ENCODE data around the gene ZHX3.

Gene ZHX3

DNA sequence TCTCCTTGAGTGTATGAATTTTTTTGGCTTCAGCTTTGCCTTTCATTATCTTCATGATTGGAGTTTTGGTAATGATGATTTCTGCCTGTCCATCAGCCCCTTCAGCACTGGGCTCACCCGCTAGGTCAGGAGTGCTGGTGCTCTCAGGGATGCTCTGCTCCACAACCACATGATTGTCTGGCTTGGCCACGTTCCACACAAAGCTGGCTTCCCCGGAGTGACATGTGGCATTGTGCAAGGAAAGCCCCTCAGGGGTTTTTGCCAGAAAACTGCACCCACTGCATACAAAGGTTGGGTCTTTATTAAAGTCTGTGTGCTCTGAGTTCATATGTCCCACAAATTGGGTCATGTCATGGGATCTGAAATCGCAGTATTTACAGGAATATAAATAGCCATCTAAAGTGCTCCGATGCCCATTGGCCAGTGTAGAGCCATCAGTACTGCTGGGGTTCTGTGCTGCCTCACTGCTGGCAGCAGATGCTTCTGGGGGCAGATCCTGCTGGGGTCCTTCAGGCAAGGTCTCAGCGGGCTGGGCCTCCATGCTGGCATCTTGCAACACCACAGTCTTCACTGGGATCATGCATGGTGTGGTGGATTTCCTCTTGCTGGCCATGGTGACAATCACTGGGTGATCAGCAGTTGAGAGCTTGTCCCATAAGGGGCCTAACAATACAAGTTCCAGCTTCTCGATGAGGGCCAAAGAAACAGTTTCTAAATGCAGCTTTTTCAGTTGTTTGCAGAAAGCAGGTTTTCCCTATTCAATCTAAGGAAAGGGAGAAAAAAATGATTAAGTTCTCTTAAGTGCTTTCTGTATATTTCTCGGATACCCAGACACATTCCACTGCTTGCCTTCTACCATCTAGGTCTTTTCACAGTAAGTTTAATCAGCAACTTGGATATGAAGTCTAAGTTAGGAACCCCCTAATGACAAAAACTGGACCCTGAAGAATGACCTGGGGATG, 112.9 kb downstream of the ZHX3 start:
- Mint-ChIP-seq H3K4me1 (ENCODE audit: low read depth) (peaks cover 3% of the 10 kb centered on the region), H3K27ac (no peak overlapping the region)

DNA sequence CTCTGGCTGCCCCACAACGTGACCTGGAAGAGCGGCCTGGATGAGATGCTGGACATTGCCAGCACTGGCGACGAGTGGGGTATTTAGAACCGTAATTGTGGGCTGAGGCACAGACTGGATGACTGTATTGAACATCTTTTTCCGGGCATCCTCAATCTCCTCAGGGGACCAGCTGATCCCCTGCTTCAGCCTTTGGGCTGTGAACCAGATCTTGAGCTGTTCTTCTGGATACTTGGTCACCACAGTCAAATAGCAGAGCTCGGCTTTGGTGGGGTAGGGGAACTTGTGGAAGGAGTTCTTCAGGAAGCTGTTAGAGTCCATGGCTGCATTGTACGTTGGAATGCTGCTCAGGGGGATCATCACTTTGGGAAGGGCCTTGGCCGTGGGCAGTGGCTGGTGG, 113.9 kb downstream of the ZHX3 start:
- no peak overlapping the region for H3K4me3 Mint-ChIP-seq
- H3K27ac Mint-ChIP-seq, result no peak overlapping the region
- peaks cover 3% of the 10 kb centered on the region for H3K4me1 Mint-ChIP-seq (ENCODE audit: low read depth)
- peaks cover 27% of the 10 kb centered on the region for H3K36me3 Mint-ChIP-seq
- no peaks in the 10 kb centered on the region for H3K27me3 Mint-ChIP-seq
- H3K9me3 Mint-ChIP-seq (ENCODE audit: low read depth), result peaks cover 6% of the 10 kb centered on the region

More for the DNA sequence above, 112.9 kb downstream of the ZHX3 start:
- Mint-ChIP-seq H3K36me3 (peaks cover 22% of the 10 kb centered on the region), H3K9me3 (ENCODE audit: low read depth) (no peaks in the 10 kb centered on the region), H3K4me3 (no peak overlapping the region), H3K27me3 (no peaks in the 10 kb centered on the region)

DNA sequence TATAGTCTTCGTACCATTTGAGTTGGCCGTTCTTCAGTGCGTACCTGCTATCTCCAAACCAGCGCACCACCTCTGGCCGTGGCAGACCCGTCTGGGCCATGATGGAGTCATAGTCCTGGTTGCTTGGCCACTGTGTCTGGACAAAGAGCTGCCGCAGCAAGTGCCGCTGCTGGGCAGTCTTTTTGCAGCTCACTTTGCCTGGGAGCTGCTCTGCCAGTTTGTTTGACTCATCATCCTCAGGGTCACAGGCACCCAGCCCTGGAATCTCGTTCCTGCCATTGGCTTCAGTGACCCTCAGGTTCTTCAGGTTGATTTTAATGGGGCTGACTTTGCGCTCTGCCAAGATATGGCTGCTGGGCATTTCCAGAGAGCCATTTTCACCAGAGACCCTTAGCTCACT, 115.1 kb downstream of the ZHX3 start:
- H3K36me3 Mint-ChIP-seq, result peaks cover 31% of the 10 kb centered on the region
- H3K27ac Mint-ChIP-seq, result no peak overlapping the region

DNA sequence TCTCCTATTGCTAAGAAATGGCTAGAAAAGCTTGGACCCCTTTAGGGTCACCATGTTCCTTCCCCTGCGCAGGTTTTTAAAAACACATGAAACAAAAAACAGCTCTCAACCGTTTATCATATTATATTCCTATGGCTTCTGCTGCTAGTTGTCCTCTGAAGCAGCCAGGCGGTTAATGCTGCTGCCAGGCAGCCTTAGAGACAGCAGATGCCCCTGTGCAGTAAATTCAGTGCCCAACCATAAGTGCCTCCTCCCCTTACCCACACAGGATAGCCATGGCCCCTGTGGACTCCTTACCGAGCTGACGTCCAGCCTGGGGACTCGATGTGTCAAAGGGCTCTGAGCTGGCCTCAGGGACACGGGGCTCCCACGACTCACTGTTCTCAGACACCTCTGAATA, 115.8 kb downstream of the ZHX3 start:
- H3K27ac Mint-ChIP-seq, result no peak overlapping the region
- H3K36me3 Mint-ChIP-seq, result peaks cover 30% of the 10 kb centered on the region
- peaks cover 10% of the 10 kb centered on the region for H3K9me3 Mint-ChIP-seq (ENCODE audit: low read depth)
- H3K27me3 Mint-ChIP-seq, result no peaks in the 10 kb centered on the region
- H3K4me1 Mint-ChIP-seq (ENCODE audit: low read depth), result no peaks in the 10 kb centered on the region
- no peak overlapping the region for H3K4me3 Mint-ChIP-seq

More for the DNA sequence above, 115.1 kb downstream of the ZHX3 start:
- Mint-ChIP-seq H3K4me3 (no peak overlapping the region), H3K27me3 (no peaks in the 10 kb centered on the region), H3K4me1 (ENCODE audit: low read depth) (peaks cover 3% of the 10 kb centered on the region), H3K9me3 (ENCODE audit: low read depth) (peaks cover 10% of the 10 kb centered on the region)

DNA sequence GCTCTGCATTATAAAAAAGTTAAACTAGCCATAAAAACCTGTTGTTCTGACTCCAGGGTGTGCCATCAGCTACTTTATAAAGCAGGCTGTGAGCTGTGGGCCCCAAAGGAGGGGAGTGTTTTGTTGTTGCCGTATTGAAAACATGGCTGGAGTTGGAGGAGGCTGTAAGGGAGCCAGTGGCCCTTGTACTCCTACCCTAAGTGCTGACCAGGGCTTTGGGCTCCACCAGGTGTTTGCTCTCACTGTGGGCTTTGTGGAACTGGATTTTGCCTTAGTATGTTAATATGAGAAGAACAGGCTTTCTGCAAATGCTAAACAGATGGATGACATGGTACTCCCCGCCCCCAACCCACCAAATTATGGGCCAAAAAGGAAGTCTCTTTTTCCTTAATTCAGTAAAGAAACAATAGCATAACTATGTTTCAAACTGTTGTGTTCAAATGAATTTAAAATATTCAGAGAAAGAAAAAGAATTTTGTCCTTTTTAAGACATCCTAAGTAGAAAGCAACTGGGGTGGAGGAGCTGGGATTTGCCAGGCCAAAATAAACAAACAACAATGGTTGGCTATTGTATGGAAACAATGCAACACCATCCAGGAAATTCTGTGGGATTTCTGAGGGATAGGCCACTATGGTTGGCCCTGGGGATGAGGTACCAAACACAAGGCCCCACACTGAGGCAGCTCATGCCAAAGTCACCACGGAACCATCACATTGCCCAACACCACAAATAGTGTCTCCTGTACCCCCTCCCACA, 116.9 kb downstream of the ZHX3 start:
- no peaks in the 10 kb centered on the region for H3K27me3 Mint-ChIP-seq
- H3K36me3 Mint-ChIP-seq, result peaks cover 31% of the 10 kb centered on the region
- no peak overlapping the region for H3K4me3 Mint-ChIP-seq
- H3K4me1 Mint-ChIP-seq (ENCODE audit: low read depth), result peaks cover 4% of the 10 kb centered on the region
- peaks cover 10% of the 10 kb centered on the region for H3K9me3 Mint-ChIP-seq (ENCODE audit: low read depth)
- no peak overlapping the region for H3K27ac Mint-ChIP-seq

DNA sequence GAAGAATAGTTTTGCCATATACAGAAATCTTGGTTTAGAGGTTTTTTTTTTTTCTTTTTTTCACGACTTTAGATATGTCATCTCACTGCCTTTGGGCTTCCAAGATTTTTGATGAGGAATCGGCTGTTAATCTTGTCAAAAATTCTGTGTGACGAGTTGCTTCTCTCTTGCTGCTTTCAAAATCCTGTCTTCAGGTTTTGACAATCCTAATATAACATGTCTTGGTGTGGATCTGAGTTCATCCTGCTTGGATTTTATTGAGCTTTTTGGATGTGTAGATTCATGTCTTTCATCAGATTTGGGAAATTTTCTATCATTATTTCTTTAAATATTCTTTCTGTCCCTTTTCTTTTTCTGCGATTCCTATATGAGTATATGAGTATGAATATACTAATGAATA, 119.1 kb downstream of the ZHX3 start:
- peaks cover 33% of the 10 kb centered on the region for H3K36me3 Mint-ChIP-seq
- no peaks in the 10 kb centered on the region for H3K27me3 Mint-ChIP-seq
- no peak overlapping the region for H3K4me3 Mint-ChIP-seq
- peaks cover 10% of the 10 kb centered on the region for H3K9me3 Mint-ChIP-seq (ENCODE audit: low read depth)
- peaks cover 11% of the 10 kb centered on the region for H3K4me1 Mint-ChIP-seq (ENCODE audit: low read depth)
- H3K27ac Mint-ChIP-seq, result no peak overlapping the region

DNA sequence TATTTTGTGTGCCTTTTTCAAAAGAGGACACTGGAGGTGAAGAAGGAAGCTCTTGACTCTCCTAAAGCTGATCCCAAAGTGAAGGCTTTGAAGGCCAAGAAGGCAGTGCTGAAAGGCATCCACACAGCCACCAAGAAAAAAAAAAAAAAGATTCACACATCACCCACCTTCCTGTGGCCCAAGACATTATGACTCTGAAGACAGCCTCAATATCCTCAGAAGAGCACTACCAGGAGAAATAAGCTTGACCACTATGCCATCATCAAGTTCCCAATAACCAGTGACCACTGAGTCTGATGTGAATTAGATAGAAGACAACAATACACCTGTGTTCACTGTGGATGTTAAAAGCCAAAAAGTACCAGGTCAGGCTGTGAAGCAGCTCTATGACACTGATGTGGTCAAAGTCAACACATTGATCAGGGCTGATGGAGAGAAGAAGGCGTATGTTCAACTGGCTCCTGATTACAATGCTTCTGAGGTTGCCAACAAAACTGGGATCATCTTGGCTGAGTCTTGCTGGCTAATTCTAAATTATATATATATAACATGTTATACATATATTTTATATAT, 120.8 kb downstream of the ZHX3 start:
- H3K4me3 Mint-ChIP-seq, result no peak overlapping the region
- no peaks in the 10 kb centered on the region for H3K27me3 Mint-ChIP-seq
- peaks cover 30% of the 10 kb centered on the region for H3K36me3 Mint-ChIP-seq
- H3K9me3 Mint-ChIP-seq (ENCODE audit: low read depth), result peaks cover 10% of the 10 kb centered on the region
- H3K27ac Mint-ChIP-seq, result no peak overlapping the region
- peaks cover 11% of the 10 kb centered on the region for H3K4me1 Mint-ChIP-seq (ENCODE audit: low read depth)

DNA sequence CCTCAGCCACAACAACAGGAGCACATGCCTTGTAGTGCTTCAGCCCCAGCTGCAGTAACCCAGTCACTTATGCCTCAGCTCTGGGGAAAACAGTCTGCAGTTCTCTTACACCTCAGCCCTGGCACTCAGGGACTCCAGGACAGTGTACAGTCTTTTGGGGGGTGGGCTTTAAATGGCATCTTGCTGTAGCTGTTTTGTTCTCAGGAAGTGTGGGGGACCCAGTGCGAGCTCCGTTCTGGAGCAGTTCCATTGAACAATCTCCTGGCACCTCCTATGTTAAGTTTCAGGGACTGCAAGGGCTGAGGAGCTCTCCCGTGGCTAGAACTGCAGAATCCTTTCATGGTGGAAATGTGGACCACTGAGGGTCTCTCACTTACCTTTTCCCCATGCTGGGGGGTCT, 125.0 kb downstream of the ZHX3 start:
- H3K27me3 Mint-ChIP-seq, result no peaks in the 10 kb centered on the region
- no peaks in the 10 kb centered on the region for H3K9me3 Mint-ChIP-seq (ENCODE audit: low read depth)
- H3K4me1 Mint-ChIP-seq (ENCODE audit: low read depth), result peaks cover 11% of the 10 kb centered on the region
- no peak overlapping the region for H3K4me3 Mint-ChIP-seq
- peaks cover 15% of the 10 kb centered on the region for H3K36me3 Mint-ChIP-seq
- no peak overlapping the region for H3K27ac Mint-ChIP-seq

DNA sequence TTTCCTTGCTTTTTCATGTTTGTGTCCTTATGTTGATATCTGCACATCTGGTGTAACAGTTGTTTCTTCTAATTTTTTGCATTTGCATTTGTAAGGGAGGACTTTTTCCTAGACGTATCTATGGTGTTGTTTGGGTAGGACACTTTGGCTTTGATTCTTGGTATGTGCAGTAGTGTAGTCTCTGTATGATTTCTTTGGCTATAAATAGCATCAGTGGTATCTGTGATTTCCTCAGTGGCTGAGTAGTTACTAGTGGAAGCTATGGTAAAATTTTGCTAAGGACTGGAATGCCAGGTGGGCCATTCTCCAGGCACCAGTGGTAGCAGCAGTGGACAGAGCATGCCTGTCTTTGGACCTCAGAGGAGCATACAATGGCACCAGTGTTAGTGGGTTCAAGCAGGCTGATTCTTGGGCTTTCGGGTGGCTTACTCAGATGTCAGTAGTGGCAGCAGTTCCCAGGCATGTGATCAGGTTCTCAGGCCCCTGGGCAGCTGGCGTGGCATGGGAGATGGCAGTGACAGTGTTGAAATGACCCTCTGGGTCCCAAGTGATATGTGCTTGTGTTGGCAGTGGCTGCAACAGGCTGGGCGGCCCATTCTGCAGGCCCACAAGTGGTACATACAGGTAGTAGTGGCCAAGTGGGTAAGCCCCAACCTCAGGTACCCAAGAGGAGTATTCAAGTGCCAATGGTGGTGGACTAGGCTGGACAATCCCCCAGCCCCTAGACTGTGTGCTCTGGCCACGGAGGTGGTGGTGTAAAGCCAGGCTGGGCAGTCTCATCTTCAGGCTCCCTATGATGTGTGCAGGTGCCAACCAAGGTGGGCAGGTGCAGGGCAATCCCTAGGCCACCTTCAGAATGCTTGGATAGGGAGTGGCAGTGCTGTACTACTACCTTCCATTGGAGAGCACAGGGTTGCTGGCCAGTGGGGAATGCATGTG, 125.7 kb downstream of the ZHX3 start:
- peaks cover 11% of the 10 kb centered on the region for H3K36me3 Mint-ChIP-seq
- no peak overlapping the region for H3K27ac Mint-ChIP-seq
- H3K27me3 Mint-ChIP-seq, result no peaks in the 10 kb centered on the region
- H3K9me3 Mint-ChIP-seq (ENCODE audit: low read depth), result no peaks in the 10 kb centered on the region
- no peak overlapping the region for H3K4me3 Mint-ChIP-seq
- H3K4me1 Mint-ChIP-seq (ENCODE audit: low read depth), result peaks cover 11% of the 10 kb centered on the region

DNA sequence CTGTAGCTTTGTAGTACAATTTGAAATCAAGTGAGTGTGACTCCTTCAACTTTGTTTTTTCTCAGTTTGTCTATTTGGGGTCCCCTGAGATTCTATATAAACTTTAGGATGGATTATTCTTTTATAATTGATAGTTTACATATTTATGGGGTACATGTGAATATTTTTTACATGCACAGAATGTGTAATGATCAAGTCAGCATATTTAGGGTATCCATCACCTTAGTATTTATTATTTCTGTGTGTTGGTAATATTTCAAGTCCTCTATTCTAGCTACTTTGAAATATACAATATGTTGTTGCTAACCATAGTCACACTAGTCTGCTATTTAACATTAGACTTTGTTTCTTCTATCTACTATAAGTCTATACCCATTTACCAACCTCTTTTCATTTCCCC, 129.9 kb downstream of the ZHX3 start:
- no peaks in the 10 kb centered on the region for H3K27me3 Mint-ChIP-seq
- peaks cover 2% of the 10 kb centered on the region for H3K4me1 Mint-ChIP-seq (ENCODE audit: low read depth)
- no peak overlapping the region for H3K27ac Mint-ChIP-seq
- no peaks in the 10 kb centered on the region for H3K9me3 Mint-ChIP-seq (ENCODE audit: low read depth)
- H3K36me3 Mint-ChIP-seq, result peaks cover 5% of the 10 kb centered on the region
- H3K4me3 Mint-ChIP-seq, result no peak overlapping the region

DNA sequence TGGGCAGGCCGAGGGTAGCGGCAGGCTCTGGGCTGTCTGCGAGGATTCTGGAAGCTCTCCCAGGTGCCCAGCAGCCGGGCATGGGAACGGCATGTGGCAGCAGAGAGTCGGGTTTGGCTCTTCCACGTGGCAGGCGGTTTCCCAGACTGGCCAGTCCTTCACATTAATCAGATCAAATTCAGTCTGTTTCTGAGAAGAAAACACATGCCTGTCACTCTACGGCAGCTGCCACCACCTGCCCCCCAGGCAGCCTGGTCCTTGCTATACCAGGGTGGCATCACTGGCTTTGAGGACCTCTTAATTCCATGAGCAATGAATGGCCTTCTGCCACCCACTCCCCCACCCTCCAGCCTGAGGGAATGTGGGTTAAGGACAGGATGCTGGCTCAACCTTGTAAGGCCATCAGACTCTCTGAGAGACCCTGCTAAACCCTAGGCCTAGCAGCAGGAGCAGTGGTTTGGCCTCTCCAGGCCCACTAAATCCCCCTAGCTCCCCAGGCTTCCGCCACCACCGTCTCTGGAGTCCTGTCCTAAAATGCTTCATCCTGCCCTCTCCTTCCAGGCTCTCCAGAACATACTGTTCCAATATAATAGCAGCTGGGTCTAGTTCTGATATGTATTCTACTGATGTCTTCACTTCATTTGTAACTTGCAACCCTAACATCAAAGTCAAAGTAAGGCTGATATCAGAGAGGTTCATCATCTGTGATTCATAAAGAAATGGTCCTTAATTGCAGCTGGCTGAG, 132.3 kb downstream of the ZHX3 start:
- H3K27ac Mint-ChIP-seq, result no peak overlapping the region
- peaks cover 4% of the 10 kb centered on the region for H3K36me3 Mint-ChIP-seq
- H3K27me3 Mint-ChIP-seq, result no peaks in the 10 kb centered on the region
- H3K4me1 Mint-ChIP-seq (ENCODE audit: low read depth), result peaks cover 13% of the 10 kb centered on the region
- H3K9me3 Mint-ChIP-seq (ENCODE audit: low read depth), result no peaks in the 10 kb centered on the region
- H3K4me3 Mint-ChIP-seq, result no peak overlapping the region

DNA sequence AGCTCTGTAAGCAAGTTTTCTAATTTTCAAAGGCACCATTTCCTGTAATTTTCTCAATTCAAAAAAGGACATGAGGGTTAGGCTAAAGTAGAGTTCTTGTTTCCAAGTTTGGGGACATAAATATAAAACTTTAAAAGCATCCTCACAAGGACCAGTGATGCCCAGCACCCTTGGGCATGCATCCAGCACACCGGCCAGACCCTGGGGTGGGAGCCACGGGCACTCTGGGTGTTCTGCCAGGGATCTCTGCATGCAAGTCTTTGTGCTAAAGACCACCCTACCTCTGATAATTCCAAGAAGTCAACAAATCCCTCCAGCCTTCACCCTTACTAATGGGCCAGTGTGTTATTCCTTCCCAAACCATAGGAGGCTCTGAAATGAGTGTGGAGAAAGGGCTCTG, 133.7 kb downstream of the ZHX3 start:
- Mint-ChIP-seq H3K9me3 (ENCODE audit: low read depth) (no peaks in the 10 kb centered on the region), H3K4me3 (no peak overlapping the region), H3K4me1 (ENCODE audit: low read depth) (peaks cover 15% of the 10 kb centered on the region), H3K27ac (peak overlapping the region; percentile 8), H3K36me3 (peaks cover 4% of the 10 kb centered on the region), H3K27me3 (no peaks in the 10 kb centered on the region)

DNA sequence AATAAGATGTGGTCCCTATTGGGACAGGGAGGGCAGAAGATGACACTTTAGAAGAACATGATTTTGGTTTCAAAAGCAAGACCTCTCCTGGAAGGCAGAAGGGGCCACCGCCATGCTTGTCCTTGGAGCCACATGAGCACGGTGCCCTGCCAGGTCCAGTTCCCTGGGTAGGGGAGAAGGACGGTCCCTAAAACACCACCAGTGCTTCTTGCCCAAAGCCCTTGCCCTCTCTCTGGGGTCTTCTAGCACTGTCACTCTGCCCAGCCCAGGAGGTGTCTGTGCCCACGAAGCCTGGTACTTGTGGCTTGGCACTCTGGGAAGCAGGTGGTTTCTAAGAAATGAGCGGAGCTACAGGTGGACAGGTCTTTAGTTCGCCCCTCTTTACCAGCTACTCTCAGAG, 134.1 kb downstream of the ZHX3 start:
- no peak overlapping the region for H3K27ac Mint-ChIP-seq
- H3K36me3 Mint-ChIP-seq, result peaks cover 4% of the 10 kb centered on the region
- H3K27me3 Mint-ChIP-seq, result no peaks in the 10 kb centered on the region
- H3K4me1 Mint-ChIP-seq (ENCODE audit: low read depth), result peaks cover 15% of the 10 kb centered on the region
- H3K4me3 Mint-ChIP-seq, result no peak overlapping the region
- no peaks in the 10 kb centered on the region for H3K9me3 Mint-ChIP-seq (ENCODE audit: low read depth)

Data from activated naive CD8-positive, alpha-beta T cell (primary cell).